AG04450 (cell line): ENCODE data around the gene MET. TPM values are rescaled to one million over a fixed set of nuclear protein-coding genes. Genes with fewer than 3 reads are reported as not detected.

Experiments
- CTCF ChIA-PET: fragments of 300-600, 350-600 bp; formaldehyde crosslinking; extraction: SDS; loops from one replicate; lab custom pipeline; 2022; ENCODE audit warnings: antibody characterized with exemption, inconsistent platforms; lab: Charles Lee
- POLR2A ChIA-PET: fragments of 350-600 bp; formaldehyde crosslinking; extraction: SDS; loops from one replicate; lab custom pipeline; 2021; ENCODE audit warnings: antibody characterized with exemption, inconsistent platforms; lab: Yijun Ruan, JAX
- DNase-seq: peaks from one replicate; pipeline ENCODE4 v3.0.0-alpha.2; 2011; ENCODE audit warnings: low read depth, low spot score
- H3K27ac ChIP-seq: one replicate; pipeline ENCODE4 v1.5.1; 2012; ENCODE audit warnings: low read depth, low read length, control low read depth
- H3K27me3 ChIP-seq: one replicate; pipeline ENCODE4 v1.6.0; 2012; ENCODE audit warnings: low read length; ENCODE audit not compliant: control insufficient read depth, insufficient read depth
- H3K4me3 ChIP-seq: 2 replicates; pipeline ENCODE4 v1.5.1; 2011; ENCODE audit warnings: mild to moderate bottlenecking, low read depth, low read length, control low read depth
- H3K9me3 ChIP-seq: 2 replicates; pipeline ENCODE4 v1.5.1; 2012; ENCODE audit warnings: low read length; ENCODE audit not compliant: control insufficient read depth, insufficient read depth
- polyA plus RNA-seq: library from polyadenylated mRNA; depleted of rRNA; stranded (reverse); fragments of >200 nt; gene quantifications from 2 replicates; pipeline ENCODE4 v1.2.3, GENCODE V29; 2011
- TF ChIP-seq, protein P1 (sequence below): IDR thresholded peaks from 2 replicates; pipeline ENCODE4 v1.5.1; 2011; ENCODE audit warnings: low read depth, low read length, control low read depth, inconsistent platforms

Gene MET
- polyA plus RNA-seq, 1 experiment: 20.8 TPM

DNA sequence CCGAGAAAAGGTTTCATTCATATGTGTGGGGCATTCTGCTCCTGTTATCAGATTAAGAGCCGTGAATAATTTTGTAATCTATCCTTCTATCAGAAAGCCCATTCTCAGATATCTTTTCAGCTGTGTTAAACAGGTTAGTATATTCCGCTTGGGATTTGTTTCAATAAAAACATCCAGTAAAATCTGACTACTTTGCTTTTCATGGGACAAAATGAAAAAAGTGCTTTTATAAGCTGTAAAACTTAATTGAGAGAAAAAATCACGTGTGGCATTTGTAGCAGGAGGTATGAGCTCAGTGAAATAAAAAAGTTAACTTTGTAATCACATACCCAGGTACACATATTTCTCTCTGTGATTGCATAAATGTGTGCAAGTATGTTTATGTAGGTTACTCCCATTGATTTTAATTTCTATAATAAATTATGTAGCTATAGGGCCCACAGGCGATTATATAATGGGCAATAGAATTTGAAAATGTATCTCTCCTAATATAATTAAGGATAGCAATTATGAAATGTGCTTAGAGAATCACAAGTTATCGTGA is 3.9 kb downstream of the MET start:
- no peak for DNase-seq
- ChIA-PET CTCF (interaction anchor here (0.7 to 1.7 kb wide), 2 partner anchors 13 to 45 kb away, joined by 3 to 6 read pairs; no protein-coding TSS in a partner anchor), POLR2A (interaction anchor here (0.5 kb wide), 1 partner anchor 187 kb away, joined by 3 read pairs; no protein-coding TSS in a partner anchor)
- TF ChIP-seq, protein P1, sequence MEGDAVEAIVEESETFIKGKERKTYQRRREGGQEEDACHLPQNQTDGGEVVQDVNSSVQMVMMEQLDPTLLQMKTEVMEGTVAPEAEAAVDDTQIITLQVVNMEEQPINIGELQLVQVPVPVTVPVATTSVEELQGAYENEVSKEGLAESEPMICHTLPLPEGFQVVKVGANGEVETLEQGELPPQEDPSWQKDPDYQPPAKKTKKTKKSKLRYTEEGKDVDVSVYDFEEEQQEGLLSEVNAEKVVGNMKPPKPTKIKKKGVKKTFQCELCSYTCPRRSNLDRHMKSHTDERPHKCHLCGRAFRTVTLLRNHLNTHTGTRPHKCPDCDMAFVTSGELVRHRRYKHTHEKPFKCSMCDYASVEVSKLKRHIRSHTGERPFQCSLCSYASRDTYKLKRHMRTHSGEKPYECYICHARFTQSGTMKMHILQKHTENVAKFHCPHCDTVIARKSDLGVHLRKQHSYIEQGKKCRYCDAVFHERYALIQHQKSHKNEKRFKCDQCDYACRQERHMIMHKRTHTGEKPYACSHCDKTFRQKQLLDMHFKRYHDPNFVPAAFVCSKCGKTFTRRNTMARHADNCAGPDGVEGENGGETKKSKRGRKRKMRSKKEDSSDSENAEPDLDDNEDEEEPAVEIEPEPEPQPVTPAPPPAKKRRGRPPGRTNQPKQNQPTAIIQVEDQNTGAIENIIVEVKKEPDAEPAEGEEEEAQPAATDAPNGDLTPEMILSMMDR: no peak
- Histone ChIP-seq H3K9me3 (no peaks in the 10 kb centered on the region), H3K27ac (no peak overlapping the region), H3K4me3 (no peak overlapping the region), H3K27me3 (no peaks in the 10 kb centered on the region)

DNA sequence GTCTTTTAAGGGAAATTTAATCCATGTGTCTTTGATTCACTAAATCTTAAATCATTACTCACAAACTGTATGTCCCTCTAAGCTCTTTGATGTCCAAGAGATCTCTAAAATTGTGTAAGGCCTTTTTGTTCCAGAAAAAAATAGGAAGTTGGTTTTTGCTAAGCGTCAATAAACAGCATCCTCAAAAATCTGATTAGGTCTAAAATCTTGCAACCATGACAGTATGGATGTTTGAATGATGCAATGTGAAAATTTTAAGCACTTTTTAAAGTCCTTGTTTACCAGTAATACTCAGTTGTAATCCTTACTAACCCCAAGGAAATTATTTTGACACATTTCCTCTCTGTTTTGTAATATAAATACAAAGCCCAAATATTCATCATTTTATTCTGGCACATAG is 6.8 kb downstream of the MET start:
- H3K4me3 ChIP-seq: no peak overlapping the region
- CTCF ChIA-PET: interaction anchor here (0.7 to 1.2 kb wide), 2 partner anchors 9 to 88 kb away, joined by 3 to 4 read pairs; no protein-coding TSS in a partner anchor
- TF ChIP-seq, protein P1: no peak
- no peak for DNase-seq
- H3K9me3 ChIP-seq: no peaks in the 10 kb centered on the region
- no peak overlapping the region for H3K27ac ChIP-seq
- POLR2A ChIA-PET: no interaction called here
- H3K27me3 ChIP-seq: no peaks in the 10 kb centered on the region

DNA sequence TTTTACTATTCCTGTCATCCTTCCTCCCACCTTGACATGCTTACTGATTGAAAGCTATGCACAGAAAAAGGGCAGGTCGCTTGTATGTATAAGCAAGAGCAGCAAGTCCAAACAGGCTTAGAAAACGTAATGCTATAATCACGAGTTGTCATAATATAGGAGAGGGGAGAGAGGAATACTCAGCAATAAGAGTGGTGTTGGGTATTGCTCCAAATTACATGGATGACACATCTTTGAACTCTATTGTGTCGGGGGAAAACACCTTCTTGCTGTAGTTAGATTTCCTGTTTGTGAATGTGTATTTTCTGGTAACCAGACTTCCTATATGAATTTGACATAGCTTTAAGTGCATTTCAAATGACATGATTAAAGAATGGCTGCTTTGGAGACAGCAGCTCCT is 7.5 kb downstream of the MET start:
- TF ChIP-seq, protein P1: no peak
- no peak overlapping the region for H3K4me3 ChIP-seq
- H3K9me3 ChIP-seq: no peaks in the 10 kb centered on the region
- CTCF ChIA-PET: no interaction called here
- no peaks in the 10 kb centered on the region for H3K27me3 ChIP-seq
- H3K27ac ChIP-seq: no peak overlapping the region
- no peak for DNase-seq
- POLR2A ChIA-PET: no interaction called here

DNA sequence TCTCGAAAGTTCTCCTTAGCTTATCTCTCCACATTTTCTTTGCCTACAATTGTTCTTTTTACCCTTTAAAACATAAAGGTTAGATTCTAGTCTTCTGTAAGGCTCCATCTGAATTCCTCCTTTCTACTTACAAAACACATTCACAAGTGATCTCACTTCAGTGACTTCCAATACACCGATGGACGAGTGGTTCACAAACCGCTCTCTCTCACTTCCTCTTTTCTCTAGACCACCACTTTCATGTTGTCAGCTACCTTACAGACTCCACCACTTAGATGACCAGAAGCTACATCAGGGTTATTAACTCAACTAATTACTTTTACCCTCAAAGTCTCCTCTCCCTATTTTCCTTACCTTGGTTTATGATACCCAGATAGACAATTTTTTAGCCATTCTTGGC is 11.8 kb downstream of the MET start:
- Histone ChIP-seq H3K9me3 (no peaks in the 10 kb centered on the region), H3K4me3 (no peak overlapping the region), H3K27ac (no peak overlapping the region), H3K27me3 (no peaks in the 10 kb centered on the region)
- POLR2A ChIA-PET: no interaction called here
- DNase-seq: no peak
- TF ChIP-seq, protein P1: no peak
- CTCF ChIA-PET: no interaction called here

DNA sequence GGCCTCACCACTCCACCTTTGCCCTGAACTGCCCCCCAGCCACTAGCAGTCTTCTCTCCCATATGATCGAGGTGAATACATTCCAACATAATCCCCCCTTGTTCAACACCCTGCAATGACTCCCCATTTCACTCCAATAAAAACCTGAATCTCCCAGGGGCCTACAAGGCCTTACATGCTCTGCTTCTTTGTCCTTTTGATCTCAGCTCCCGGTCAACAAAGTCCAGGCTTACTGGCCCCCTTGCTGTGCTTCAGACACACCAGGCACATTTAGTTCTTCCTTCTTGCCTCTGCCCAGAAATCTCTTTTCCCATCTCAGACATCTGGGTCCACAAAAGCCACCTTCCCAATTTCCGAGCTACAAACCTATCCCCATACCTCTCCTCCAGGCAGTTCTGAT is 14.0 kb downstream of the MET start:
- ChIA-PET CTCF (no interaction called here), POLR2A (interaction anchor here (0.8 kb wide), 1 partner anchor 108 kb away, joined by 3 read pairs; no protein-coding TSS in a partner anchor)
- Histone ChIP-seq H3K27me3 (no peaks in the 10 kb centered on the region), H3K4me3 (no peak overlapping the region), H3K27ac (no peak overlapping the region), H3K9me3 (no peaks in the 10 kb centered on the region)
- no peak for DNase-seq
- TF ChIP-seq, protein P1: no peak
